ENCODE results near the gene DENND2A. TPM values are rescaled to one million over a fixed set of nuclear protein-coding genes. Genes with fewer than 3 reads are reported as not detected.

Gene DENND2A
- total RNA-seq, 1 donor from 2014 or later, result 29.8 TPM

DNA sequence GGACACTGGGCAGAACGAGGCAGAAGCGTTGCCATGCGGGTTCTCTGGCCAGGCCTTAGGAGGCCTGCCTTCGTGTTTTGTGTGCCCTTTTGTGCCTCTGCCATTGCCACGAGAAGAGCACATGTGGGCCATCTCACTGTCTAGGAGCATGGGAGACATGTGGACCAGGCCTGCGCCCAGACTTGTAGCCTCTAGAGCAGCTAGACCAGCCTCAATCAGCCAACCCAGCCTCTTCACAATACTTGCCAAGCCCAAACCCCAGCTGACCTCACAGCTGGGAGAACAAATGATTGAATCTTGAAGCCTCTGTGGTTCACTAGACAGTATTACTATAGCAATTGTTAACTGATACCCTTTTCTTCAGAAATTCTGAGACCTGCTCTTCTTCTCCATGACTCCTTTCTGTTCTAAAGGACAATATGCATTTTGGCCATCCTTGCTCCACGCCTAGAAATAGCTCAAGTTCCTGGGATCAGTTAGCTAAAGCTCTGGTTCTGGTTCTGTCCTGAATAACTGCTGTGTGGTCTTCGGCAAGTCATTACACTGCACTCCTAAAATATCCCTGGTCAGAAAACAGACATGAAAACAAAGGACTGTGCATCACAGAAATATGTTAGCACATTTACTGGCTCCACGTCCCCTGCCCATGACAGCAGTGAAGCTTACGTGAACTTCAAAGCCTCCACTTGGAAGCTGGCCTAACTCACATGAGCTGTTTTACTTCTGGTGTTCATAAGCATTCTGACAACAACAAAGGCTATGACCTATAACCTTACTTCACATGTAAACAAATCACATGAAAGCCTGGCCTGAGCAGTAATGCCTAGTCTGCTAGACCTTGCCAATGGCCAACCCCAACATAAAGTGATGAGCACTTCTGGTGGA, 89.0 kb downstream of the DENND2A start:
- Mint-ChIP-seq H3K27ac (ENCODE audit: unreplicated experiment) (no peak overlapping the region), H3K4me3 (no peak overlapping the region), H3K4me1 (peaks cover 24% of the 10 kb centered on the region), H3K27me3 (ENCODE audit: low read depth) (no peaks in the 10 kb centered on the region), H3K9me3 (no peaks in the 10 kb centered on the region), H3K36me3 (ENCODE audit: low read depth) (peaks cover 7% of the 10 kb centered on the region)
- DNase-seq (ENCODE audit: low read depth, low spot score), result no peak
- TF ChIP-seq, protein P1, sequence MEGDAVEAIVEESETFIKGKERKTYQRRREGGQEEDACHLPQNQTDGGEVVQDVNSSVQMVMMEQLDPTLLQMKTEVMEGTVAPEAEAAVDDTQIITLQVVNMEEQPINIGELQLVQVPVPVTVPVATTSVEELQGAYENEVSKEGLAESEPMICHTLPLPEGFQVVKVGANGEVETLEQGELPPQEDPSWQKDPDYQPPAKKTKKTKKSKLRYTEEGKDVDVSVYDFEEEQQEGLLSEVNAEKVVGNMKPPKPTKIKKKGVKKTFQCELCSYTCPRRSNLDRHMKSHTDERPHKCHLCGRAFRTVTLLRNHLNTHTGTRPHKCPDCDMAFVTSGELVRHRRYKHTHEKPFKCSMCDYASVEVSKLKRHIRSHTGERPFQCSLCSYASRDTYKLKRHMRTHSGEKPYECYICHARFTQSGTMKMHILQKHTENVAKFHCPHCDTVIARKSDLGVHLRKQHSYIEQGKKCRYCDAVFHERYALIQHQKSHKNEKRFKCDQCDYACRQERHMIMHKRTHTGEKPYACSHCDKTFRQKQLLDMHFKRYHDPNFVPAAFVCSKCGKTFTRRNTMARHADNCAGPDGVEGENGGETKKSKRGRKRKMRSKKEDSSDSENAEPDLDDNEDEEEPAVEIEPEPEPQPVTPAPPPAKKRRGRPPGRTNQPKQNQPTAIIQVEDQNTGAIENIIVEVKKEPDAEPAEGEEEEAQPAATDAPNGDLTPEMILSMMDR (conservative IDR thresholded peaks at IDR 0.05), result no peak

DNA sequence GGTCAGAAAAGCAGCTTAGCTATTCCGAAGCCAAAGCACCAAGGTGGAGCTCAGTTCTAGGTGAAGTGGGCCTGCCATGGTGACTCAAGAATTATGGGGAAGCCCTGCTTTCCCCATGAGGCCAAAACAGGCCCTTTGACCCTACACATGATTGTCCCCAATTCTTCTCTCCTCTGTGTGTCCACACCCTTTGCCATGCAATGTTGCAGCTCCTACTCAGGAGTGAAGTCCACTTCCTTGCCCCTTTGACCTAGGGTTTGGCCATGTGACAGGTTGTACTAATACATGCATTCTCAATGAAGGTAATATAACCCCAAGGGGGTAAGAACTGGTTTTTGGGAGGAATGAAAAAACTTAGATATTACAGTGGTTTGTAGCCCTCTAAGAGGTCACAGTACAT, 93.7 kb downstream of the DENND2A start:
- TF ChIP-seq, protein P1 (conservative IDR thresholded peaks at IDR 0.05), result no peak
- H3K4me1 Mint-ChIP-seq, result peaks cover 12% of the 10 kb centered on the region
- H3K27ac Mint-ChIP-seq (ENCODE audit: unreplicated experiment), result no peak overlapping the region

GRCh38 chr7:140544388-140544826, 96.2 kb downstream of the DENND2A start:
- no peaks in the 10 kb centered on the region for H3K9me3 Mint-ChIP-seq
- H3K27ac Mint-ChIP-seq (ENCODE audit: unreplicated experiment), result peak overlapping the region; percentile 79
- no peaks in the 10 kb centered on the region for H3K27me3 Mint-ChIP-seq (ENCODE audit: low read depth)
- H3K4me1 Mint-ChIP-seq, result peaks cover 25% of the 10 kb centered on the region
- DNase-seq (ENCODE audit: low read depth, low spot score), result no peak
- H3K36me3 Mint-ChIP-seq (ENCODE audit: low read depth), result peaks cover 6% of the 10 kb centered on the region
- TF ChIP-seq, protein P1 (conservative IDR thresholded peaks at IDR 0.05), result no peak
- no peak overlapping the region for H3K4me3 Mint-ChIP-seq

More for the DNA sequence above, 93.7 kb downstream of the DENND2A start:
- Mint-ChIP-seq H3K4me3 (no peak overlapping the region), H3K27me3 (ENCODE audit: low read depth) (no peaks in the 10 kb centered on the region), H3K9me3 (no peaks in the 10 kb centered on the region), H3K36me3 (ENCODE audit: low read depth) (peaks cover 10% of the 10 kb centered on the region)
- no peak for DNase-seq (ENCODE audit: low read depth, low spot score)

DNA sequence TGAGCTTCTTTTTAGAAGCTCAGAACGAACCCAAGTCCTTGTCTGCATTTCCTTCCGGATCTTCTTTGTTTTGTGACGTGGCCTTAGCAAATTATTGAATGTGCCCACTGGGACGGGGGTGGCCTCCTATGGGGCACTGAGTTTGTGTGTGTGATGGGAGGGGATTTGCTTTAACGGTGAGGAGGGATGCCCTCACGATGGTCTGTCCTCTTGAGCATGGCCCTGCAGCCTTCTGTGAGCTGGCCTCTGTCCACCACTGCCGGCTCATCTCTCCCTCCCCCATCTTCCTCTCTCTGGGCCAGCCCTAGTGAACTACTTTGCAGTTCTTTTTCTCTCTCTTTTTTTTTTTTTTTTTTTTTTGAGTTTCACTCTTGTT, 98.4 kb downstream of the DENND2A start:
- H3K4me1 Mint-ChIP-seq, result peaks cover 31% of the 10 kb centered on the region
- TF ChIP-seq, protein P1 (conservative IDR thresholded peaks at IDR 0.05), result no peak
- DNase-seq (ENCODE audit: low read depth, low spot score), result no peak
- H3K9me3 Mint-ChIP-seq, result no peaks in the 10 kb centered on the region
- peak overlapping the region; percentile 95 for H3K27ac Mint-ChIP-seq (ENCODE audit: unreplicated experiment)
- H3K27me3 Mint-ChIP-seq (ENCODE audit: low read depth), result no peaks in the 10 kb centered on the region
- peak overlapping the region; percentile 70 for H3K4me3 Mint-ChIP-seq
- H3K36me3 Mint-ChIP-seq (ENCODE audit: low read depth), result peaks cover 6% of the 10 kb centered on the region

- peak overlapping the region; percentile 95 for H3K27ac Mint-ChIP-seq (ENCODE audit: unreplicated experiment)
- TF ChIP-seq, protein P1 (conservative IDR thresholded peaks at IDR 0.05), result no peak
- peaks cover 31% of the 10 kb centered on the region for H3K4me1 Mint-ChIP-seq
Observed at GRCh38 chr7:140541513-140542227, 98.9 kb downstream of the DENND2A start.

More at GRCh38 chr7:140541513-140542227, 98.9 kb downstream of the DENND2A start:
- Mint-ChIP-seq H3K9me3 (no peaks in the 10 kb centered on the region), H3K27me3 (ENCODE audit: low read depth) (no peaks in the 10 kb centered on the region), H3K4me3 (peak overlapping the region; percentile 70), H3K36me3 (ENCODE audit: low read depth) (peaks cover 6% of the 10 kb centered on the region)
- DNase-seq (ENCODE audit: low read depth, low spot score), result peak; percentile 20
